GM21447 (cell line): ENCODE results near the gene TOGARAM1.
A peak's percentile ranks its signal among the peaks of the same experiment; 100 is the strongest.

ENCODE experiments used
- ATAC-seq: cut with Tn5 transposase; IDR thresholded peaks from one replicate; pipeline ENCODE4 v1.9.1; 2021; ENCODE audit not compliant: unreplicated experiment

The TOGARAM1 gene

DNA sequence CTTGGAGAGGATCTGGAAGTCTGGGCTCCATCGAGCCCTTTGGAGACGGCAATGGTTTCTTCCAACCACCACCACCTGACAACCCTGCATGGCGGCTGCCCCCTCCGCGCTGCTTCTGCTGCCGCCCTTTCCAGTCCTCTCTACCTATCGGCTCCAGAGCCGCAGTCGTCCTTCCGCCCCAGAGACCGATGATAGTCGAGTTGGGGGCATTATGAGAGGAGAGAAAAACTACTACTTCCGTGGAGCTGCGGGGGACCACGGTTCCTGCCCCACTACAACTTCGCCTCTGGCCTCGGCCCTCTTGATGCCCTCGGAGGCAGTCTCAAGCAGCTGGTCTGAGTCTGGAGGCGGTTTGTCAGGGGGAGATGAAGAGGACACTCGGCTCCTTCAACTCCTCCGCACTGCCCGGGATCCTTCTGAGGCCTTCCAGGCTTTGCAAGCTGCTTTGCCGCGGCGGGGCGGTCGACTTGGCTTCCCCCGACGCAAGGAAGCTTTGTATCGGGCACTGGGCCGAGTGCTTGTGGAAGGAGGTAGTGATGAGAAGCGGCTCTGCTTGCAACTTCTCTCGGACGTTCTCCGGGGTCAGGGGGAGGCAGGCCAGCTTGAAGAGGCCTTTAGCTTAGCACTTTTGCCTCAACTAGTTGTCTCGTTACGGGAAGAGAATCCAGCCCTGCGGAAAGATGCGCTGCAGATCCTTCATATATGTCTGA is 499 bp downstream of the TOGARAM1 start:
- peak; percentile 22 for ATAC-seq

- no peak for ATAC-seq
Observed at GRCh38 chr14:44963044-44963528, 1.1 kb downstream of the TOGARAM1 start.

DNA sequence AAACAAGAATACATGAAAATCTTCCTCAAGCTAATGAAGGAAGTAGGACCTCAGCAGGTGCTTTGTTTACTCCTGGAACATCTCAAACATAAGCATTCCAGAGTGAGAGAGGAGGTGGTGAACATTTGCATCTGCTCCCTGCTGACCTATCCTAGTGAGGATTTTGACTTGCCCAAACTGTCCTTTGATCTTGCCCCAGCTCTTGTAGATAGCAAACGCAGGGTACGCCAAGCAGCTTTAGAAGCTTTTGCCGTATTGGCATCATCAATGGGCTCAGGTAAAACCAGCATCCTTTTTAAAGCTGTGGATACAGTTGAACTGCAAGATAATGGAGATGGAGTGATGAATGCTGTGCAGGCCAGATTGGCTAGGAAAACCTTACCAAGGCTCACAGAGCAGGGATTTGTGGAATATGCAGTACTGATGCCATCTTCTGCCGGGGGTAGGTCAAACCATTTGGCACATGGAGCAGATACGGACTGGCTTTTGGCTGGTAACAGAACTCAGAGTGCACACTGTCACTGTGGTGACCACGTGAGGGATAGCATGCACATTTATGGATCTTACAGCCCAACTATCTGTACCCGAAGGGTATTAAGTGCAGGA is 1.9 kb downstream of the TOGARAM1 start:
- no peak for ATAC-seq

DNA sequence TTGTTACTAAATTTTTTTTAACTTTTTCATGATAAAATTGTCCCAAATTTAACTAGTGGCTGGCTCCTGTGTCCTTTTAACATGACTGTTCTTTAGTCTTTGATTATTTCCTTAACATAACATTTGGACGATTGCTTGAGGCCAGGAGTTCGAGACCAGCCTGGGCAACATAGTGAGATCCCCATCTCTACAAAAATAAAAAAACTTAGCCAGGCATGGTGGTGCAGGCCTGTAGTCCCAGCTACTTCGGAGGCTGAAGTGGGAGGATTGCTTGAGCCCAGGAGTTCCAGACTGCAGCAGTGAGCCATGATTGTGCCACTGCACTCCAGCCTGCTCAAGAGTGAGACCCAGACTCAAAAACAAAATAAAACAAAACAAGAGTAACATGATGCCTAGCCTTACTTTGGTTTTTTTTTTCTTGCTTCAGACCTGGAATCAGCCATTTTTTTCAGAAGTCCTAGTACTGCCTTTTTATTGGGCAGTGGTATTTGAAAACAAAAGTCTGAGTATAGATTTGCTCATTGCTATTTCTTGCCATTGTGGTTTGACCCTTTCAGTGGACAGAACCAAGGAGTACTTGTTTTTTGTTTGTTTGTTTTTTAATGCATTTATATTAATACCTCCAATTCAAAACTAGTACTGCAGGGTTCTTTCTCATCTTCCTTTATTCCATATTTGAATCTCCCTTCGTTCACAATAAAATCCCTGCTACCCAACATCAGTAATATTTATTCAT is 4.8 kb downstream of the TOGARAM1 start:
- ATAC-seq = no peak

GRCh38 chr14:44968714-44969113 is 6.7 kb downstream of the TOGARAM1 start:
- no peak for ATAC-seq

GRCh38 chr14:44970907-44971306 is 8.9 kb downstream of the TOGARAM1 start:
- ATAC-seq = no peak

DNA sequence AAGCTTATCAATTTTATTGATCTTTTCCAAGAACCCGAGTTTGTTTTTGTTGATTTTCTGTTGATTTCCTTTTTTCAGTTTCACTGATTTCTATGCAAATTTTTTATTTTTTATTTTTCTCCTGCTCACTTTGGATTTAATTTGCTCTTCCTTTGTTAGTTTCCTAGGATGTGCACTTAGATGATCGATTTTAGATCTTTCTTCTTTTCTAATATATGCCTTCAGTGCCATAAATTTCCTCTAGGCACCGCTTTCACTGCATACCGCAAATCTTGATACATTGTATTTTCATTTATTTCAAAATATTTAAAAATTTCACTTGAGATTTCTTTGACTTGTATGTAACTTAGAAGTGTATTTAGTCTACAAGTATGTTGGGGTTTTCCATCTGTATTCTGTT is 9.5 kb downstream of the TOGARAM1 start:
- ATAC-seq = no peak

DNA sequence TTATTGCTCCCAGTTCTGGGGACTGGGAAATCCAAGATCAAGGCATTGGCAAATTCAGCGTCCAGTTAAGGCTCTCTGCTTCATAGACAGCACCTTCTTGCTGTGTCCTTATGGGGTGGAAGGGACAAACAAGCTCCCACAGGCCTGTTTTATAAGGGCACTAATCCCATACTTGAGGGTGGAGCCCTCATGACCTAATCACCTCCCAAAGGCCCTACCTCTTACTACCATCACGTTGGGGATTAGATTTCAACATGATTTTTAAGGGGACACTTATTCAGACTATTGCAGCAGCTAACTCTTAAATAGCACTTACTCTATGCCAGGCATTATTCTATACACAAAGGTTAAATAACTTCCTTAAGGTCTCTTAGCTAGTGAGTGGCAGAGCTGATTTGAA is 17.3 kb downstream of the TOGARAM1 start:
- no peak for ATAC-seq

- no peak for ATAC-seq
Observed at GRCh38 chr14:44979740-44980356, 17.9 kb downstream of the TOGARAM1 start.

- ATAC-seq = no peak
Observed at GRCh38 chr14:44981198-44981597, 19.2 kb downstream of the TOGARAM1 start.

- ATAC-seq = no peak
Observed at GRCh38 chr14:44982594-44982993, 20.6 kb downstream of the TOGARAM1 start.

DNA sequence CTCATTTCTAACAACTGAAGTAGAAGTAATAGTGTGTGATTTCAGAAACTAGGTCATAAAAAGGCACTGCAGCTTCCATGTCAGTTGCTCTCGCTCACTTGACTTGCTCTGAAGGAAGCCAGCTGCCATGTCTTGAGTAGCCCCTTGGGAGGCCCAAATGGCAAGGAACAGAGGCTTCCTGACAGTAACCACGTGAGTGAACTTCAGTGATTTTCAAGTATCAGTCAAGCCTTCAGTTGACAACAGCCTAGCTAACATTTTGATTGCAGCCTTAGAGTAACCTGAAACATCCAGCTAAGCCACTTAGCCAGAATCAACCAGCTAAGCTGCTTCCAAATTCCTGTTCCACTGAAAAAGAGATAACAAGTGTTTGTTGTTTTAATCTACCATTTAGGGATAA is 26.7 kb downstream of the TOGARAM1 start:
- no peak for ATAC-seq

GRCh38 chr14:44989497-44990440 is 27.8 kb downstream of the TOGARAM1 start:
- ATAC-seq = no peak

- ATAC-seq = no peak
Observed at GRCh38 chr14:44990533-44990932, 28.5 kb downstream of the TOGARAM1 start.

DNA sequence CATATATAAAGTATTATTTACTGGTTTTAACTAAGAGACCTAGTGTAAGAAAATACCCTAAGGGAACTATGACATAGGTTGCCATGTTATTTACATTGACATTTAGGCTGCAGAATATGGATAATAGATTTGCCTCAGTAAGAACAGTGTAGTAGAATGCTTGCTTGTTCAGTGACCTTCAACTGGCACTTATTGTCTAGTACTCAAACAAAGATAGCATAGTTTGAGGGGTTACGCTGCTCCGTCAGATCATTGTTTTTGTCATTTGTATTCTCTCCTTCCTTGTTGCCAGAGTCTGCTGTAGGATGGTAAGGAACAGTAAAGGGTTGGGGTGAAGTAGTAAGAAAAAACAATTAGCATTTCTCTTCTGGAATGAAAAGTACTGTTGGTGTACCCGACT is 33.2 kb downstream of the TOGARAM1 start:
- ATAC-seq = no peak

DNA sequence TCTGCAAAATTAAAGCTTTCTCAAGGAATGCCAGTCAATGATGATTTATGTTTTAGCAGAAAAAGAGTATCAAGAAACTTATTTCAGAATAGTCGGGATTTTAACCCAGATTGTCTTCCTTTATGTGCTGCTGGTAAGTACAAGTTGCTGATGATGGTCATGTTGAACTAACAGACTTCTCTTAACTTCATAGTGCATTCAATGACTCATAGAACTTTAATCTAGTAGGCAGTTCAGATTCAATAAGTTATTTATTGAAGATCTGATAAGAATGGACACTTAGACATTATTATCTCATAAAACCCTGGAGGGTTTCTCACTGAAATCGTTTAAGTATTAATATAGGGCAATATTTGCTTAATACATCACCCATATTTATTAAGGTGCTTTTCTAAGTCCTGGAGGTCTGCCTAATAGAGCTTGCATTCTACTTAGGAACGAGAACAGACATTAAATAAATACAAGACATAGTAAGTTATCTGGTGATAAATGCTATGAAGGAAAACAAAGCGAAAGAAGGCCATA is 33.8 kb downstream of the TOGARAM1 start:
- no peak for ATAC-seq

DNA sequence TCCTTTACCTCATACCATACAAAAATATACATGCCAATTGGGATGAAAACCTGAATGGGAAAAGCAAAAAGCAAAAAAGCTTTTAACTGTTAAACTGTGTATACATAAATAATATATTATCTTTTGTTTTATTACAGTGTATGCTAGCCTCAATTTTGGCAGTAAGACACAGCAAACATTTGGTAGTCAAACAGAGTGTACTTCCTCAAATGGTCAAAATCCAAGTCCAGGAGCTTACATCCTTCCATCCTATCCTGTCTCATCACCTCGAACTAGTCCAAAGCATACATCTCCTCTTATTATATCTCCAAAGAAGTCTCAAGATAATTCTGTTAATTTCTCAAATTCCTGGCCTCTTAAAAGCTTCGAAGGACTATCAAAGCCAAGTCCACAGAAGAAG is 41.9 kb downstream of the TOGARAM1 start:
- ATAC-seq = no peak

- ATAC-seq = no peak
Observed at GRCh38 chr14:45015133-45015532, 53.1 kb downstream of the TOGARAM1 start.

GRCh38 chr14:45028107-45028626 is 66.2 kb downstream of the TOGARAM1 start:
- ATAC-seq = no peak

- no peak for ATAC-seq
Observed at GRCh38 chr14:45034730-45035129, 72.7 kb downstream of the TOGARAM1 start.
